Nephron progenitor cell (in vitro differentiated cells): ENCODE data around the gene ELN.
A peak's percentile ranks its signal among the peaks of the same experiment; 100 is the strongest.

Experiments
- DNase-seq: peaks from one replicate; pipeline ENCODE4 v3.0.0; 2021
- H3K27ac Mint-ChIP-seq: 2 replicates; pipeline ENCODE4 v1.8.0; 2021; ENCODE audit warnings: mild to moderate bottlenecking, moderate library complexity, mixed read lengths
- H3K27me3 Mint-ChIP-seq: 2 replicates; pipeline ENCODE4 v1.8.0; 2021; ENCODE audit warnings: mild to moderate bottlenecking, low read depth, mixed read lengths; ENCODE audit not compliant: poor library complexity
- H3K36me3 Mint-ChIP-seq: 2 replicates; pipeline ENCODE4 v1.8.0; 2021; ENCODE audit warnings: low read depth, mixed read lengths
- H3K4me1 Mint-ChIP-seq: 2 replicates; pipeline ENCODE4 v1.8.0; 2021; ENCODE audit warnings: mixed read lengths
- H3K4me3 Mint-ChIP-seq: 2 replicates; pipeline ENCODE4 v1.8.0; 2021; ENCODE audit warnings: mild to moderate bottlenecking, moderate library complexity, mixed read lengths
- H3K9me3 Mint-ChIP-seq: 2 replicates; pipeline ENCODE4 v1.8.0; 2021; ENCODE audit warnings: mild to moderate bottlenecking, moderate library complexity, mixed read lengths
- TF ChIP-seq, protein P1 (sequence below): fragments of 200-600 bp; sonication (generic); IDR thresholded peaks from 2 replicates; pipeline ENCODE4 v1.5.0; 2021; ENCODE audit warnings: antibody characterized with exemption

Gene ELN

DNA sequence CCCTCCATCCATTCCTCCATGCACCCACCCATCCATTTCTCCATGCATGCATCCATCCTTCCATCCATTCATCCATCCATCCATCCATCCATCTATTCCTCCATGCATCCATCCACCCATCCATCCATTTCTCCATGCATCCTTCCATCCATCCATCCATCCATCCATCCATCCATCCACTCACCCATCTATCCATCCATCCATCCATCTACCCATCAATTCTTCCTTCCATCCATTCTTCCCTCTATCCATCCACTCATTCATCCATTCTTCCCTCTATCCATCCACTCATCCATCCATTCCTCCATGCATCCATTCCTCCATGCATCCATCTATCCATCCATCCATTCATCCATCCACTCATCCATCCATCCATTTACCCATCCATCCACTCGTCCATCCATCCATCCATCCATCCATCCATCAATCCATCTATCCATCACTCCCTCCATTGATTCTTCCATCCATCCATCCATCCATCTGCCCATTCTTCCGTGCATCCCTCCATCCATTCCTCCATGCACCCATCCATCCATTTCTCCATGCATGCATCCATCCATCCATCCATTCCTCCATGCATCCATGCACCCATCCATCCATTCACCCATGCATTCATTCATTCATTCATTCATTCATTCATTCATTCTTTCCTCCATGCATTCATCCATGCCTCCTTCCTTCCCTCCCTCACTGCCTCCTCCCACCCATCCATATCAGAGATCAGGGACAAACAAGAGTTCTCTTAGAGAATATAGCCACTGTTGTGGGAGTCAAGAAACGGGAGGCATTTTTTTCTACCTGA lies 22.2 kb downstream of the ELN start:
- H3K36me3 Mint-ChIP-seq: no peaks in the 10 kb centered on the region
- TF ChIP-seq, protein P1, sequence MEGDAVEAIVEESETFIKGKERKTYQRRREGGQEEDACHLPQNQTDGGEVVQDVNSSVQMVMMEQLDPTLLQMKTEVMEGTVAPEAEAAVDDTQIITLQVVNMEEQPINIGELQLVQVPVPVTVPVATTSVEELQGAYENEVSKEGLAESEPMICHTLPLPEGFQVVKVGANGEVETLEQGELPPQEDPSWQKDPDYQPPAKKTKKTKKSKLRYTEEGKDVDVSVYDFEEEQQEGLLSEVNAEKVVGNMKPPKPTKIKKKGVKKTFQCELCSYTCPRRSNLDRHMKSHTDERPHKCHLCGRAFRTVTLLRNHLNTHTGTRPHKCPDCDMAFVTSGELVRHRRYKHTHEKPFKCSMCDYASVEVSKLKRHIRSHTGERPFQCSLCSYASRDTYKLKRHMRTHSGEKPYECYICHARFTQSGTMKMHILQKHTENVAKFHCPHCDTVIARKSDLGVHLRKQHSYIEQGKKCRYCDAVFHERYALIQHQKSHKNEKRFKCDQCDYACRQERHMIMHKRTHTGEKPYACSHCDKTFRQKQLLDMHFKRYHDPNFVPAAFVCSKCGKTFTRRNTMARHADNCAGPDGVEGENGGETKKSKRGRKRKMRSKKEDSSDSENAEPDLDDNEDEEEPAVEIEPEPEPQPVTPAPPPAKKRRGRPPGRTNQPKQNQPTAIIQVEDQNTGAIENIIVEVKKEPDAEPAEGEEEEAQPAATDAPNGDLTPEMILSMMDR: no peak
- no peak overlapping the region for H3K27ac Mint-ChIP-seq
- H3K4me1 Mint-ChIP-seq: no peaks in the 10 kb centered on the region
- no peak for DNase-seq
- H3K27me3 Mint-ChIP-seq: peaks cover 20% of the 10 kb centered on the region
- H3K4me3 Mint-ChIP-seq: no peak overlapping the region
- no peaks in the 10 kb centered on the region for H3K9me3 Mint-ChIP-seq

- H3K4me1 Mint-ChIP-seq: no peaks in the 10 kb centered on the region
- no peaks in the 10 kb centered on the region for H3K36me3 Mint-ChIP-seq
- H3K4me3 Mint-ChIP-seq: no peak overlapping the region
- no peak for DNase-seq
- H3K9me3 Mint-ChIP-seq: no peaks in the 10 kb centered on the region
- H3K27me3 Mint-ChIP-seq: peaks cover 23% of the 10 kb centered on the region
- TF ChIP-seq, protein P1: no peak
- no peak overlapping the region for H3K27ac Mint-ChIP-seq
Measured at GRCh38 chr7:74051193-74051592, 23.2 kb downstream of the ELN start.

DNA sequence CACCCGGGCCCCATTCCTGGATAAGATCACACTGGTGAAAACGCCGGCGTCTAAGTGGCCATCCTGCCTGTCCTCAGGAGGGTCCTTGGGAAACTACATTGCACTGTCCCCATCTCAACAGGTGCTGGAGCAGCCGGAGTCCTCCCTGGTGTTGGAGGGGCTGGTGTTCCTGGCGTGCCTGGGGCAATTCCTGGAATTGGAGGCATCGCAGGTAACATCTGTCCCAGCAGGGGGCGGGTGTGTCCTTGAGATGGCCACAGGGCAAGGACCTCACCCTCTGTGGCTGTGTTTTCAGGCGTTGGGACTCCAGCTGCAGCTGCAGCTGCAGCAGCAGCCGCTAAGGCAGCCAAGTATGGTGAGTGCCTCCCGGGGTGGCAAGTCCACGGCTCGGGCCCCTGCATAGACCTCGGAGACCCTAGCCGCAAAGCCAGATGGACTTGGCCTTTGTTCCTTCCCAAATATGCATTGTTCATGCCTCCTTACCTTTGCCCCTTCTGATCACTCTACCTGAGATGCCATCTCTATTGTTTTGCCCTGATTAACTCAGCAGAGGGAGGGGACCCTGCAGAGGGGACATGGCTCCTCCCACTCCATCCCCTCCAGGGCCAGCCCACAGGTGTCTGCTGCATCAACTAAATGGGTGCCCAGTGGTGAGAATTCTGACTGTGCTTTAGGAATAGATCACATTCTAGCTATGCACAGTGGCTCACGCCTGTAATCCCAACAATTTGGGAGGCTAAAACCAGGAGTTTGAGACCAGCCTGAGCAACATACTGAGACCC lies 23.8 kb downstream of the ELN start:
- DNase-seq: peak; percentile 69
- no peaks in the 10 kb centered on the region for H3K9me3 Mint-ChIP-seq
- no peak overlapping the region for H3K4me3 Mint-ChIP-seq
- H3K4me1 Mint-ChIP-seq: no peaks in the 10 kb centered on the region
- TF ChIP-seq, protein P1: peak; percentile 45
- H3K27ac Mint-ChIP-seq: no peak overlapping the region
- peaks cover 26% of the 10 kb centered on the region for H3K27me3 Mint-ChIP-seq
- H3K36me3 Mint-ChIP-seq: no peaks in the 10 kb centered on the region

DNA sequence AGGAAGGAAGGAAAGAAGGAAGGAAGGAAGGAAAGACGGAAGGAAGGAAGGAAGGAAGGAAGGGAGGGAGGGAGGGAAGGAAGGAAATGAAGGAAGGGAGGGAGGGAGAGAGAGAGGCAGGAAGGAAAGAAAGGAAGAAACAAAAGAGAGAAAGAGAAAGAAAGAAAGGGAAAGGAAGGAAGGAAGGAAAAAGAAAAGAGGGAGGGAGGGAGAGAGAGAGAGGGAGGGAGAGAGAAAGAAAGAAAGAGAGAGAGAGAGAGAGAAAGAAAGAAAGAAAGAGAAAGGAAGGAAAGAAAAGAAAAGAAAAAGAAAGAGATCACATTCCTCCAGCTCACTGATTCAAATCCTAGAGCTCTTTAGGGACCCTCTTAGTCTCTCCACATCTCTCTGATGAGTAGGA lies 24.7 kb downstream of the ELN start:
- TF ChIP-seq, protein P1: no peak
- H3K27ac Mint-ChIP-seq: peak overlapping the region; percentile 6
- no peak for DNase-seq
- H3K4me1 Mint-ChIP-seq: no peaks in the 10 kb centered on the region
- peaks cover 26% of the 10 kb centered on the region for H3K27me3 Mint-ChIP-seq
- no peaks in the 10 kb centered on the region for H3K9me3 Mint-ChIP-seq
- no peaks in the 10 kb centered on the region for H3K36me3 Mint-ChIP-seq
- H3K4me3 Mint-ChIP-seq: no peak overlapping the region

DNA sequence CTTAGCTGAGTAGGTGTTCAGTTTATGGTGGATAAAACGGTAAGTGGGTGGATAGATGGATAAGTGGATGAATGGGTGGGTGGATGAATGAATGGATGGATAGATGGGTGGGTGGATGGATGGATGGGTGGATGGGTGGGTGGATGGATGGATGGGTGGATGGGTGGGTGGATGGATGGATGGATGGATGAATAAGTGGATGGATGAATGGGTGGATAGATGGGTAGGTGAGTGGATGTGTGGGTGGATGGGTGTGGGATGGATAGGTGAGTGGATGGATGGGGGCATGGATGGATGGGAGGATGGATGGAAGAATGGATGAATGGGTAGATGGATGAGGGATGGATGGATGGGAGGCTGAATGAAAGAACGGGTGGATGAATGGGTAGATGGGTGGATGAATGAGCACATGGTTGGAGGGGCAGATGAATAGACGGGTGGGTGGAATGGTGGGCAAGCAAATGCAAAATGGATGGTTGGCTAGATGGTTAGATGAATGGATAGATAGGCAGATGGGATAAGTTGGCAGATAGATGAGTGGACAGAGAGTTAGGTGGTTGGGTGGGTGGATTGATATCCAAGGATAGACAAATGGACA lies 25.7 kb downstream of the ELN start:
- H3K4me1 Mint-ChIP-seq: no peaks in the 10 kb centered on the region
- H3K9me3 Mint-ChIP-seq: no peaks in the 10 kb centered on the region
- peaks cover 36% of the 10 kb centered on the region for H3K27me3 Mint-ChIP-seq
- no peak overlapping the region for H3K27ac Mint-ChIP-seq
- no peak for DNase-seq
- H3K36me3 Mint-ChIP-seq: no peaks in the 10 kb centered on the region
- no peak overlapping the region for H3K4me3 Mint-ChIP-seq
- TF ChIP-seq, protein P1: no peak
